Measurements from ENCODE around the gene SMC1B.
"Not testable (repeated sequence)": the region's sequence is repeated elsewhere in the genome, so short reads cannot be mapped to it uniquely, and the experiment has no call there.

Gene SMC1B

DNA sequence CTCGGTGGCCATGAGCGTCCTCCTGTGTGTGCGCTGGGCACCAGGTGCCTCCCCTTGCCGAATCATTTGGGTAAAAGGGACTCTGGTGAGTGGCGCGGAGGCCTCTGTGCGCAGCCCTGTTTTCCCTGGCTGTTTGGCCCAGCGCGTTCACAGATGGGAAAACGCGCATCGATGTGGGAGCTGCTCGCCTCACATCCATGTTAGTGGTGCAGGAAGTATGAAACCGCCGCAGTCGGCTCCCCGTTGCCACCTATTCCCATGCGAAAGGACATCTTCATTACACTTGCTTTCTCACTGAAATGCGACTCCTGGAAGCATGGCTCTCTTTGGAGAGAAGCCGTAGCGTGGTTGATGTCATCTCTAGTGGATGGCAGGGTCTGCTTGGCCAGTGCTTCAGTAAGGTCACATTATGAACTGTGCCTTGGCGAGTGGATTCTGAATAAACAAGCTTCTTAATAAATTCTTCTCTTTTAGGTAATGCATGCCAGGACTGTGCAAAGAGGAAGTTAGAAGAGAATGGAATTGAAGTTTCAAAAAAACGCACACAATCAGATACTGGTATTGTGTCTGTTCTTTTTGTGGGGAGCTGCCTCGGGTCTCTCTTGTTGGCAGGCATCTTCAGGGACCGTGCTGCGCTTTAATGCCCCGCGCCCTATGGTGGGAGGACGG is 77.4 kb downstream of the SMC1B start:
- DNase-seq (ENCODE audit: low spot score in 2 of 2) (no peak), ATAC-seq (ENCODE audit: low read depth) (no peak)
- Mint-ChIP-seq H3K27me3 (no peaks in the 10 kb centered on the region), H3K27ac (no peak overlapping the region), H3K4me3 (no peak overlapping the region), H3K9me3 (no peaks in the 10 kb centered on the region), H3K36me3 (peaks cover 29% of the 10 kb centered on the region), H3K4me1 (no peaks in the 10 kb centered on the region)

DNA sequence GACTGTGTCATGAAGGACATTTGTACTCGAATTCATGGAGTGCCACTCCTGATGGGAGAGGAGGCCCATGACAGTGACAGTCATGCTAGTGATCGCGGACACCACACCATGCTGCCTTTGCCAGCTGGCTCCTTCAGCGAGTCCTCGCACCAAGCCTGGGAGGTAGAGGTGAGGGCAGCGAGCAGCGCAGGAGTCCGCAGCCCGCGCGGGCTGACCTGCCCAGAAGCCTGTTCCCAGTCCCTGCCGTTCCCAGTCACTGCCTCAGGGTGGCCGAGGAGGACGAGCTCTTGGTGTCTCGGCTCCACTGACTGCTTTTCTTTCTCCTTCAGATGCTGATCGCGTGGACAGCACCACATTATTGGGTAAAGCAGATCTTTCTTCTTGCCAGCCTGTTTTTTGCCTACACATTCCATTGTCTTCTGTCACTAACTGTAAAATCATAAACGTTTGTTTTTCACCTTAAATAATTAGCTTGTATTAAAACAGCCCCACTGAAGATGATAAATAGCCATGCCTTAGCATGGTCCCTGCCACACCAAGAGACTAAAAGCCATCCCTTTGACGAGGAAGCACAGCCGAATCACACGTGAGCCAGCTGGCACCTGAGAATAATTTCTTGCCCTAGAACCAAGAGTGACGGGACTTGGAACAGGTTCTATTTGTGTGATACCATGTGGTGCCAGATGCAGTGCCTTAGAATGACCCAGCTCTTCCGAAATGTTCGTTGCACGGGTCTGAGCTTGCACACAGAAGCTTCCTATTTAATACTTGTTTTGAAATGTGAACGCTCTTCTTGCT is 78.2 kb downstream of the SMC1B start:
- ATAC-seq (ENCODE audit: low read depth) (no peak), DNase-seq (ENCODE audit: low spot score in 2 of 2) (no peak)
- H3K9me3 Mint-ChIP-seq: no peaks in the 10 kb centered on the region
- no peaks in the 10 kb centered on the region for H3K4me1 Mint-ChIP-seq
- peaks cover 31% of the 10 kb centered on the region for H3K36me3 Mint-ChIP-seq
- H3K4me3 Mint-ChIP-seq: no peak overlapping the region
- no peaks in the 10 kb centered on the region for H3K27me3 Mint-ChIP-seq
- no peak overlapping the region for H3K27ac Mint-ChIP-seq

DNA sequence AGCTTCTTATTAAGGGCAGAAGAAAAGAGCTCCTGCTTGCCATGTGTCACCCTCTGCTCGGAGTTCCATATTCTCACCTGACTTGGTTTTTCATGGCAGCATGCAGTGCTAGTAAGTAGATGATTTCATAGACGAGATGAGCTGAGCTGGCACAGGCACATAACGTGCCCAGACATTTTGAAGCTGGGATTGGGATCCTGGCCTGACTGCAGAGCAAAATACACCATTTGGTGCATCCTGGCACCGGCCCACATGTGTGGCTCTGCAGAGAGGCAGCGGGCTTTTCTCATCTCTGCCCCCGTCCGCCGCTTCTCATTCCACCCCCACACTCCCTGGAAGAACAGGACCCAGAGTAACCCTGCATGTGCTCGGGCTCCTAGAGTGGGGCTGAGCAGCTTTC is 78.9 kb downstream of the SMC1B start:
- DNase-seq (ENCODE audit: low spot score in 2 of 2): no peak
- H3K9me3 Mint-ChIP-seq: no peaks in the 10 kb centered on the region
- H3K4me3 Mint-ChIP-seq: no peak overlapping the region
- H3K4me1 Mint-ChIP-seq: no peaks in the 10 kb centered on the region
- no peaks in the 10 kb centered on the region for H3K27me3 Mint-ChIP-seq
- ATAC-seq (ENCODE audit: low read depth): no peak
- H3K36me3 Mint-ChIP-seq: peaks cover 27% of the 10 kb centered on the region
- H3K27ac Mint-ChIP-seq: no peak overlapping the region

DNA sequence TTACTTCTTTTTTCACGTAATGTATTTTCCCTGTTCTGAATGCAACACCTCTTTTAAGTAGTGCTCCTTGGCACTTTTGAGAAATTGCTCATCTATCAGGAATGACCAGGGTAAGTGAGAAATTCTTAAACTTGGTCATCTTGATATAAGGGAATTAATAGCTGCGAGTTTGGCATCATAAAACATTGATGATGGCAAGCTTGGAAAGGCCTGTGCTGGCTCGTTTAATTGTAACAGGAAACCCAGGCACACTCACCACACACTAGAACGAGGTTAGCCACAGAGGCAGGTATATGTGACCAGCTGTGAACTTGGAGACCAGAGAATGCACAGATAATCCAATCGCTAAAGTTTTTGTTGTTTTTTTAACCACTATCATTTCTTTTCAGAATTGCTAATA is 79.3 kb downstream of the SMC1B start:
- DNase-seq (ENCODE audit: low spot score in 2 of 2): no peak
- Mint-ChIP-seq H3K4me3 (no peak overlapping the region), H3K9me3 (no peaks in the 10 kb centered on the region), H3K27ac (no peak overlapping the region), H3K36me3 (peaks cover 29% of the 10 kb centered on the region), H3K4me1 (no peaks in the 10 kb centered on the region), H3K27me3 (no peaks in the 10 kb centered on the region)
- ATAC-seq (ENCODE audit: low read depth): no peak

DNA sequence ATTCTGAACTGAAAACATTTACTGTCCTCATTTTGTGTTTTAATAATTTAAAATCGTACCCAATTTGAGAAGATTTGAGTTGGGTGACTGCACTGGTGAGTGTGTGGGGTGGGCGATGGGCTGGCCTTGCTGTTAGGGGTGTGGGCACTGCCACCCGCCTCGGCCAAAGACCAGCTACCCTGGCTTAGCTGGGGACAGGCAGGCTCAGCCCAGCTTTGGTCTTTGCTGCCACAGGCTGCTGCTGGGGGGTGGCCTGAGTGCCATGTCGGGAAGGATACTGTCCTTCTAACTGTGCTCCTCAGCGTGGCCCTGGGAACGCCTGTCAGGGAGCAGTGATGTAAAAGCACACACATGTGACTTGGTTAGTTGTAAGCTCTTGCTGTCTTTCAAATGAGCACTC is 81.4 kb downstream of the SMC1B start:
- no peaks in the 10 kb centered on the region for H3K27me3 Mint-ChIP-seq
- no peak for ATAC-seq (ENCODE audit: low read depth)
- peaks cover 27% of the 10 kb centered on the region for H3K36me3 Mint-ChIP-seq
- no peak overlapping the region for H3K27ac Mint-ChIP-seq
- H3K9me3 Mint-ChIP-seq: no peaks in the 10 kb centered on the region
- H3K4me3 Mint-ChIP-seq: no peak overlapping the region
- H3K4me1 Mint-ChIP-seq: no peaks in the 10 kb centered on the region
- no peak for DNase-seq (ENCODE audit: low spot score in 2 of 2)

DNA sequence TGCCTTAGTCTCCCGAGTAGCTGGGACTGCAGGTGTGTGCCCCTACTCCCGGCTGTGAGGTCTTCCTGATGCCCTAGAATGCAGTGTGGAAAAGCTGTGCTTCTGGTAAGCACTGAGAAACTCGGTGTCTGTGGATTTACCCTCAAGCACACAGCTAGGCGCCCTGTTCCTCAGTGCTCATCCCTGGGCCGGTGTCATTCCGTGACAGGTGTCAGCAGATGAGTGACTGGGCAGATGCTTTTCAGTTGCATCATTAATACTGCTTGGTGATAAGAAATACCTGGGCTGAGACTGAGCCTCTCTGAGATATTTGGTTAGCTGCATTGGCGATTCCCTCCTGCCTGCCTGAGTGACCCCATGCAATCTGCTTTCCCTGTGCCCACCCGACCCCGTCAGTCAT is 81.9 kb downstream of the SMC1B start:
- H3K27ac Mint-ChIP-seq: no peak overlapping the region
- peaks cover 26% of the 10 kb centered on the region for H3K36me3 Mint-ChIP-seq
- H3K4me3 Mint-ChIP-seq: no peak overlapping the region

DNA sequence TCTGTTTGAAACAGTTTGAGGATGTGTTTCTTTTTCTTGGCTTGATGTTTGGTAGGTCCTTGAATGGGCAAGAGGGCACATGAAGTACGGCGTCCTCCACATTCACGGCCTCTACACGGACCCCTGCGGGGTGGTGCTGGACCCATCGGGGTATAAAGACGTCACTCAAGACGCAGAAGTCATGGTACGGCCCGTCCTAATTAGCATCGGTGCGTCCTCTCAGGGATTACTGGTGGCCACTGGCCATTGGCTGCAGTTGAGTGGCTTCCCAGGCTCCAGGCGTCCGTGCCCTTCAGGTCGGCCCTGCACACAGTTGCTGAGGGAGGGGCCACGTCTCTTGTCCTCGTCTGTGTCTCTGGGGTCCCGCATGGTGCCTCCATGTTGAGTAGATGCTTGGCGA is 82.9 kb downstream of the SMC1B start:
- H3K9me3 Mint-ChIP-seq: no peaks in the 10 kb centered on the region
- no peaks in the 10 kb centered on the region for H3K4me1 Mint-ChIP-seq
- DNase-seq (ENCODE audit: low spot score in 2 of 2): no peak
- H3K27me3 Mint-ChIP-seq: no peaks in the 10 kb centered on the region
- no peak overlapping the region for H3K4me3 Mint-ChIP-seq
- peaks cover 26% of the 10 kb centered on the region for H3K36me3 Mint-ChIP-seq
- no peak overlapping the region for H3K27ac Mint-ChIP-seq
- ATAC-seq (ENCODE audit: low read depth): no peak

More for the DNA sequence above, 81.9 kb downstream of the SMC1B start:
- no peaks in the 10 kb centered on the region for H3K27me3 Mint-ChIP-seq
- no peaks in the 10 kb centered on the region for H3K4me1 Mint-ChIP-seq
- no peaks in the 10 kb centered on the region for H3K9me3 Mint-ChIP-seq
- DNase-seq (ENCODE audit: low spot score in 2 of 2): no peak
- ATAC-seq (ENCODE audit: low read depth): no peak

DNA sequence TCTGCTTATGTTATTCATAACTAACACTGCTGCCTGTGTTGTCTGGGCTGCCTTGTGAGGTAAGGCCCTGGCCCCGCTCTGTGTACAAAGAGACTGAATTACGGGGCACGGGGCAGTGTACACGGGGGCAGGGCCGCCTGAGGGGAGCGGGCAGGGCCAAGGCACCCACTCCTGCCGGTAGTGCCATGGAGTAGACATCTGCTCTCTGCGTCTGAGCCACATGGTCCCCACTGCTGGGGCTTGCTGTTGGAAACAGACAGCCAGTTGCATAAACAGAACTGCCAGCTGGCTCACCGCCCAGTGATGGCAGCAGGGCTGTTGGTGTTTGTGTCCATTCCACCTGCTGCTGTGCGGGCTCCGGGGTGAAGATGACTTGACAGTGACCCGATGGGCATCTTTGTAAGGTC is 83.9 kb downstream of the SMC1B start:
- no peaks in the 10 kb centered on the region for H3K27me3 Mint-ChIP-seq
- ATAC-seq (ENCODE audit: low read depth) (no peak), DNase-seq (ENCODE audit: low spot score in 2 of 2) (no peak)
- H3K36me3 Mint-ChIP-seq: peaks cover 29% of the 10 kb centered on the region
- no peak overlapping the region for H3K27ac Mint-ChIP-seq
- no peaks in the 10 kb centered on the region for H3K9me3 Mint-ChIP-seq
- no peaks in the 10 kb centered on the region for H3K4me1 Mint-ChIP-seq
- H3K4me3 Mint-ChIP-seq: no peak overlapping the region

DNA sequence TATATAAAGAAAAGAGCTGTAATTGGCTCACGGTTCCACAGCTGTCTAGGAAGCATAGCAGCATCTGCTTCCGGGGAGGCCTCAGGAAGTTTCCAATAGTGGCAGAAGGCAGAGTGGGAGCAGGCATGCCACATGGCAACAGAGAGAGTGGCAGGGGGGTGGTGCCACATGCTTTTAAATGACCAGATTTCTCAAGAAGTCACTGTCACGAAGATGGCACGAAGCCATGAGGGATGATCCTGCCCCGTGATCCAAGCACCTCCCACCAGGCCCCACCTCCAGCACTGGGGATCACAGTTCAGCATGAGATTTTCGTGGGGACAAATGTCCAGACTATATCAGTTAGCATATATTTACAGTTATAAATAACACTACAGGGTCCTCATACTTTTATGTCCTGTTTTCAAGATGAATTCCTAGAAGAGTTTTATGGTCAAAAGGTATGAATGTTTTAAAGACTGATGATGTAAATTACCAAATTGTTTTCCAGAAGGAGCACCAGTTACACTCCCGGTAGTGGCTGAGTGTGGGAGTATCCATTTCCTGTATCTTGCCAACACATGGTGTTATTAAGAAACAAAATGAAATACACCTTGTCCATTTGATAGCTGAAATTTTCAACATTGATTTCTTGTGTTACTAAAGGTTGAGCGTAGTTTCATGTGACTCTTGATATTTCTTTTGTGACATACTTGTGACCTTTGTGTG is 84.4 kb downstream of the SMC1B start:
- no peak for ATAC-seq (ENCODE audit: low read depth)
- DNase-seq (ENCODE audit: low spot score in 2 of 2): no peak
- H3K4me3 Mint-ChIP-seq: no peak overlapping the region
- H3K27ac Mint-ChIP-seq: no peak overlapping the region
- H3K9me3 Mint-ChIP-seq: no peaks in the 10 kb centered on the region
- peaks cover 32% of the 10 kb centered on the region for H3K36me3 Mint-ChIP-seq
- H3K4me1 Mint-ChIP-seq: no peaks in the 10 kb centered on the region
- no peaks in the 10 kb centered on the region for H3K27me3 Mint-ChIP-seq

DNA sequence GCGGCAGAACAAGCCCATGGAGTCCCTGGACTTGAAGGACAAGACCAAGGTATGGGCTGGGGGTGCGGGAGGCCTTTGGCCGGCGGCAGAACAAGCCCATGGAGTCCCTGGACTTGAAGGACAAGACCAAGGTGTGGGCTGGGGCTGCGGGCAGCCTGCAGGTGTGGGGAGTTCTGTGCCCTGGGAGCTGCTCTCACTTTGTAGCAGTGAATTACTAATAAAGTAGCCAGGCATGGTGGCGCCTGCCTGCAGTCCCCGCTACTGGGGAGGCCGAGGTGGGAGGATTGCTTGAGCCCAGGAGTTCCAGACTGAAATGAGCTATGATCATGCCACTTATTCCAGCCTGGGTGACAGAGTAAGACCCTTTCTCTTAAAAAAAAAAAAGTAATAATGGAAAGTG is 85.1 kb downstream of the SMC1B start:
- peaks cover 39% of the 10 kb centered on the region for H3K36me3 Mint-ChIP-seq
- not testable (repeated sequence) for ATAC-seq (ENCODE audit: low read depth); H3K4me1 Mint-ChIP-seq; H3K27me3 Mint-ChIP-seq; DNase-seq (ENCODE audit: low spot score in 2 of 2); H3K9me3 Mint-ChIP-seq; H3K4me3 Mint-ChIP-seq; H3K27ac Mint-ChIP-seq

DNA sequence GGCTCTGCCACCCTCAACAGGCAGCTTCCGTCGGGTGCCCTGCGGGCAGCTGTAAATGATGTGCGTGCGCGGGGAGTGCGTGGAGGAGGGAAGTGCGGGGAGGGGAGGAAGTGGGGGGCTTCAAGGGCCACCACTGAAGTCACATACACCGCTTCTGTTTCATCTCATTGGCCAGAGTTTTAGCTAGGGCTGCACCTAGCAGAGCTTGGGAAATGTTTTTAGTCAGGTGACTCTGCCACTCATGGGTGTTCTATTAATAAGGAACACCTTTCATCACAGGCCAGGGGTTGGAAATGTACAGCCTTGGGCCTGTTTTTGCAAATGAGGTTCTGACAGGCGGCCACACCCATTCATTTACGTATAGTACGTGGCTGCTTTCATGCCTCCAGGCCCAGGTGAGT is 89.1 kb downstream of the SMC1B start:
- no peaks in the 10 kb centered on the region for H3K9me3 Mint-ChIP-seq
- peaks cover 25% of the 10 kb centered on the region for H3K36me3 Mint-ChIP-seq
- no peak overlapping the region for H3K4me3 Mint-ChIP-seq
- H3K27ac Mint-ChIP-seq: no peak overlapping the region
- ATAC-seq (ENCODE audit: low read depth) (no peak), DNase-seq (ENCODE audit: low spot score in 2 of 2) (no peak)
- H3K4me1 Mint-ChIP-seq: peaks cover 10% of the 10 kb centered on the region
- H3K27me3 Mint-ChIP-seq: no peaks in the 10 kb centered on the region

DNA sequence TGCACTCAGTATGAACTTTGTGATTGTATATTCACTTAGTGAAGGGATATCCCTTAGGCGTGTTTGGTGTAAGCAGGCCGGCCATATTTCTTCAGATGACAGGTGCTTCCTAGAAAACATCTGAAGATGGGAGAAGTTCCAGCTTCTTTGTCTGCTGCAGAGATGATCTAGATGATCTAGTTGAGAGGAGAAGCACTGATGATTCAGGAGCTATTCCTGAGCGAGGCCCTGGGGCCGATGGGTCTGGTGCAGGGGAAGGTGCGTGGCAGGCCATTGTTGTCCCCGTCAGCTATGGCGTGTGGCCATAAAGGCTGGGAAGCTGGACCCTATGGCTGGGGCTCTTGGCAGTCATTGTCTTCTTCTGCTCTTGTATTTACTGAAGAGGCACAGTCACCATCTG is 89.7 kb downstream of the SMC1B start:
- Mint-ChIP-seq H3K4me3 (no peak overlapping the region), H3K4me1 (peaks cover 15% of the 10 kb centered on the region), H3K9me3 (no peaks in the 10 kb centered on the region), H3K36me3 (peaks cover 25% of the 10 kb centered on the region), H3K27me3 (no peaks in the 10 kb centered on the region), H3K27ac (no peak overlapping the region)
- DNase-seq (ENCODE audit: low spot score in 2 of 2) (no peak), ATAC-seq (ENCODE audit: low read depth) (no peak)

DNA sequence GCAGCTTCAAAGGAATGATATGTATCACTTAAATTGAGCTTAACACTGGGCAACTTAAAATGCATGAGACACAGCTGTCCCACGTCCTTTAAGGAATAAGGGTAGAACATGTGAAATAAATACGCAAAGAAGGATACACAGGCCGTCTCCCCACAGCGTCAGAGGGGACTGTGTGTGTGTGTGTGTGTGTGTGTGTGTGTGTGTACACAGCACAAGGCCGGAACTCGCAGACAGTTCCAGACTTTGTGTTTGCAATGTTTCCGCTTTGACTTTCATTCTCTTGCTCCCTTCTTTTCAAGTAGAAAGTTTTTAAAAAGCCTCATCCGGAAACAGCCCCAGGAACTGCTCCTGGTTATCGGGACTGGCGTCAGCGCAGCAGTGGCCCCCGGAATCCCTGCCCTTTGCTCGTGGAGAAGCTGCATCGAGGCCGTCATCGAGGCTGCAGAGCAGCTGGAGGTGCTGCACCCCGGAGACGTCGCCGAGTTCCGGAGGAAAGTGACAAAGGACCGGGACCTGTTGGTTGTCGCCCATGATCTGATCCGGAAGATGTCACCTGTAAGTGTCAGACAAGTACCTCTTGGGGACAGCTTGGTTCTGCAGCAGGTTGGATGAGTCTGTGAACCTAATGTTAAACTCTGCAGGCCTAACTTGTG is 90.4 kb downstream of the SMC1B start:
- Mint-ChIP-seq H3K27ac (no peak overlapping the region), H3K36me3 (peaks cover 25% of the 10 kb centered on the region), H3K9me3 (no peaks in the 10 kb centered on the region), H3K4me1 (peaks cover 22% of the 10 kb centered on the region), H3K27me3 (no peaks in the 10 kb centered on the region), H3K4me3 (no peak overlapping the region)
- DNase-seq (ENCODE audit: low spot score in 2 of 2) (no peak), ATAC-seq (ENCODE audit: low read depth) (no peak)

DNA sequence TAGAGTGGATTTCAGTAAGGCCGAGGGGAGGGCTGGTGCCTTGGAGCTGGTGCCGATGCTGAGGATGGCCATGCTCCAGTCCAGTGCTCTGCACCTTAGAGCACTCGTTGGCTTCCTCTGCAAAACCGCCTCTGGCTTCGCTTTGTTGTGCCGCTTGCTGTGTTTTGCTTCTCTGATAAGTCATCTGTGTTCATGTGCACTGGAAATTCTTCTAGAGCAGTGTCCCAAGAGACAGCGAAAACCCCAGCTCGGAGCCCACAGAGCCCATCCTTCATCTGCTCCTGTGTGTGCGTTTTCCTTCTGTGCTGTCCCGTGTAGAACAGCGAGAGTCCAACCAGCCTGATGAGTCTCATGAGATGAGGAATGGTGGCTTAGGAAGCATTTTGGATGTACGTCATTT is 91.6 kb downstream of the SMC1B start:
- no peak for DNase-seq (ENCODE audit: low spot score in 2 of 2)
- Mint-ChIP-seq H3K4me3 (no peak overlapping the region), H3K27ac (no peak overlapping the region), H3K4me1 (peaks cover 24% of the 10 kb centered on the region), H3K27me3 (no peaks in the 10 kb centered on the region), H3K9me3 (no peaks in the 10 kb centered on the region), H3K36me3 (peaks cover 19% of the 10 kb centered on the region)
- no peak for ATAC-seq (ENCODE audit: low read depth)

Measured in memory B cell (primary cell).